GM19025 (cell line): ENCODE results near the gene BMPR1A.

ENCODE experiments used
- ATAC-seq: cut with Tn5 transposase; IDR thresholded peaks from one replicate; pipeline ENCODE4 v1.9.1; 2021; ENCODE audit warnings: mild to moderate bottlenecking, low read depth, moderate library complexity; ENCODE audit not compliant: unreplicated experiment

Gene BMPR1A

DNA sequence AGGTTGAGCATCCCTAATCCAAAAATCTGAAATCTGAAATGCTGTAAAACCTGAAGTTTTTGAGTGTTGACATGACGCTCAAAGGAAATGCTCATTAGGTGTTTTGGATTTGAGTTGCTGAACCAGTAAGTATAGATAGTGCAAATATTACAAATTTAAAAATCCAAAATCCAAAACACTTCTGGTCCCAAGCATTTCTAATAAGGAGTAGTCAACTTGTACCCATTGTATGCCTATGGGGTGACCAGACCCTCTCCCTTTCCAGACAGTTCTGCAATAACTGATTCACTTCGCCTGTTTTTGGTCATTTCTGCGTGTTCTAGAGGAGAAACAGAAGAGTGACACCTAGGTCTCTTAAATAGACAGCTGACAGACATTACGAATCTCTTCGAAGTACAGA is 110.7 kb downstream of the BMPR1A start:
- no peak for ATAC-seq

DNA sequence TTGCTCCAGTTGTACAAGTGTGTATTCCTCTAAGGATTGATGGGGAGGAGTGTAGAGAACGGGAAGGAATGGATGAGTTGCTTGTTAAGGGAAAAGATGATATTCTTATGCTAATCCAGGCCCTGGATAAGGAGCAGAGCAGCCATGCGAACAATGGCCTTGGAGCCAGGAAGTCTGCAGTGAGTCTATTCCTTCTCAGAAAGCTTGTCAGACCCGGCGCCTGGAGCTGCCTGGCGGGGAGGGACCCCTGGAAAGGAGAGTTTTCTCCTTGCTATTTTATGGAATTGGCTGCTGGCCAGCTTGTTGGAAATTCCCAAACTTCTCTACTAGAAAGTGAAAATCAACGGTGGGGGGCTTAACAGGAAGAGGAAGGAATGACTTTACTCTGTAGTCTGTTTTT is 111.9 kb downstream of the BMPR1A start:
- no peak for ATAC-seq

DNA sequence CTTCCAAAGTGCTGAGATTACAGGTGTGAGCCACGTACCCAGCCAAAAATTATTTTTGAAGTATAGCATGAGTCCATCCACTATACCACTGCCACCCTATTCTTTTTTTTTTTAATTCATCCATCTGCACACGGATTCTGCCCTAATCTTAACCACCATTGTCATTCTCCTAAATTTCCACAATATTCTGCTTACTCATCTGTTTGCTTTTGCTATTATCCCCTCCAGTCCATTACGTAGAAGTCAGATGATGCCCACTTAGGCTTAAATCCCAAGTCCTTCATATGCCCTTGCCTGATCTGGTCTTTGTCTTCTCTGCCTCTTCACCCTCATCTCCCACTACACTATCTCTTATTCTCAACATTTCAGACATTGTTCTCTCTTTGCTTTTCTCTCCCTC is 114.3 kb downstream of the BMPR1A start:
- ATAC-seq: no peak

DNA sequence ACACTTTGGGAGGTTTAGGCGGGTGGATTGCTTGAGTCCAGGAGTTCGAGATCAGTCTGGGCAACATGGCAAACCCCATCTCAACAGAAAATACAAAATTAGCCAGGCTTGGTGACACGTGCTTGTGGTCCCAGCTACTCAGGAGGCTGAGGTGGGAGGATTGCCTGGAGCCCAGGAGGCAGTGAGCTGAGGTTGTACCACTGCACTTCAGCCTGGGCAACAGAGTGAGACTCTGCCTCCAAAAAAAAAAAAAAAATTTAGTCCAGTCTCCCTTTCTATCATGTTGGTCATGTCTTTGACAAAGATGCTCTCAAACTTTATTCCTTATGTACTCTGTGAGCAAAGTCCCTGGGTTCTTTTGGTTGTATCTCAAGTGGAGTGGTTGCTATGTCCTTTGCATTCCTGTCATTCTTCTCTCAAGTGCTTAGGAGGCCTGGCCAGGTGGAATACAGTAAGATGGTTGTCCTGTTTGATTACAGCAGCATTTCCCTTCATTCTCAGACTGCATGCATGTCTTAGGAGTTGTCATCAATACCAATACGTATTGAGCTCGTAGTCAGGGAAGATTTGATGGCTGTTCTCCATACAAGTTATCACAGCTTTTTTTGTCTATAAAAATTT is 115.3 kb downstream of the BMPR1A start:
- ATAC-seq: no peak

DNA sequence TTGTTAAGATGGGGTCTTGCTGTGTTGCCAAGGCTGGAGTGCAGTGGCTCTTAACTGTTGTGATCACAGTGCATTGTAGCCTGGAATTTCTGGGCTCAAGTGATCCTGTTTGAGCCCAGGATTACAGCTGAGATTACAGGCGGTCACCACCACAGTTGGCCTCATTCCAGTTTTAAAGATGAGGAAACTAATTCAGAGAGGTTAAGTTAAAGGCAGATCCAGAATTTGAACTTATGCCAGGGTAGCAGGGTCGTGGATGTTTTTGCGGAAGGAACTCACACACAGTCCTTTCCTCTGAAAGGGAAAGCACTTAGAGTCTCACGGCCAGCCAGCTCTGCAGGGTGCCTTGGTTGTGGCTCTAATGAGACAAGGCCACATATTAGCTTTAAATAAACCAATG is 116.3 kb downstream of the BMPR1A start:
- no peak for ATAC-seq

DNA sequence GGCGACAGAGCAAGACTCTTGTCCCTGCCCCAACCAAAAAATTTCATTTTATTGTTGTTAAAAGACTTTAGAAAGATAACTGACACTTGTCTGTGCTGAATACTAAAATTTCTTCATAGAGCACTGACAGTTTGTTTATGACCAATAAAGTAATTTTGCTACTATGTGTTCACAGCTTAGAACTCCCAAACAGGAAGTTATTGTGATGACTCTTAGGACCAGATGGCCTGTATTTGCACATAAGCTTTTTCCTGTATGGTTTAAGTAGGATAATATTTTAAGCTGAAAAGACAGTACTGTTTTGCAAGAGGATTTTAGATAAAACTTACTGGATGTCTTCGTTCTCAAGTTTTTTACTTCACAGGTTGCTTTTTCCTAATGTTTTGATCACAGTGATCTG is 120.3 kb downstream of the BMPR1A start:
- no peak for ATAC-seq

DNA sequence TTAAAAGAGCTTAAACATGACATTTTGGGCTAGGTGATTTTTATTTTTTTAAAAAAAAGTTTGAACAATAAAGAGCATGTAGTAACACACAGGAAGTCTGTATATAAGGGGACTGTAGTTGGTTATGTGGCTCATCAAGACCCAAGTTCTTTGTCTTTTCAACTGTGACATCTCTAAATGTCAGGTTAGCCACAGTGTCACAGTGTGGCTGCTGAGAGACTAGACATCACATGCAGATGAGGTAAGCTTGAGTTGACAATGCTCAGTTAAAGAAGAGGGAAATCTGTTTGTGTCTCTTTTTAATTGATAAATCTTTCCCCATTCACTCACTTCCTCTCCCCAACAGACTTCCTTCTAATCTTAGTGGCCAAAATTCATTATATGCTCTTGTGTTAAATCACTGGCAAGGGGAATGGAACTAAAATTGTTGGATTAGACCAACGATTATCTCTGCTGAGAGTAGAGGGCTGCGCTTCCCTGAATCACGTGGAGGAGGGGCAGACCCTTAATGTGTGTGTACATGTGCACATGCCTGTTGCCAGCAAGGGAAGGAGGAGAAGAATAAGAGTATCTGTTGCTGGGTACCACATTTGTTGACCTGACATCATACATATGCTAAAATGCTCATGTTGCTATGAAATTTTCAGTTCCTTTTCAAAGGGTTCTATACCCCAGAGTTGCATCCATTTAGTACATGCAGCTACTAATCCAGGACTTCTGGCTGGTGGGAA is 122.7 kb downstream of the BMPR1A start:
- ATAC-seq: no peak

DNA sequence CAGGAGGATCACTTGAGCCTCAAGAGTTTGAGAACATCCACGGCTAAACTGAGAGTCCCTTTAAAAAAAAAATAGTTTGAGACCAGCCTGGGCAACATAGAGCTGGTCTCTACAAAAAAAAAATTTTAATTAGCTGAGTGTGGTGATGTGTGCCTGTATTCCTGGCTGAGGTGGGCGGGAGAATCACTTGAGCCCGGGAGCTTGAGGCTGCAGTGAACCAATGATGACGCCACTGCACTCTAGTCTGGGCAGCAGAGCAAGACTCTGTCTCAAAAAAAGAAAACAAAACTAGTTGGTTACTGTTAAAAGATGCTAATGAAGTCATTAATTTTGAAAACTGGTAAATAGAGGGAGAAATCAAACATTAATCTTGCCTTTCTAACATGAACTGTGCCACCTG is 124.6 kb downstream of the BMPR1A start:
- no peak for ATAC-seq

DNA sequence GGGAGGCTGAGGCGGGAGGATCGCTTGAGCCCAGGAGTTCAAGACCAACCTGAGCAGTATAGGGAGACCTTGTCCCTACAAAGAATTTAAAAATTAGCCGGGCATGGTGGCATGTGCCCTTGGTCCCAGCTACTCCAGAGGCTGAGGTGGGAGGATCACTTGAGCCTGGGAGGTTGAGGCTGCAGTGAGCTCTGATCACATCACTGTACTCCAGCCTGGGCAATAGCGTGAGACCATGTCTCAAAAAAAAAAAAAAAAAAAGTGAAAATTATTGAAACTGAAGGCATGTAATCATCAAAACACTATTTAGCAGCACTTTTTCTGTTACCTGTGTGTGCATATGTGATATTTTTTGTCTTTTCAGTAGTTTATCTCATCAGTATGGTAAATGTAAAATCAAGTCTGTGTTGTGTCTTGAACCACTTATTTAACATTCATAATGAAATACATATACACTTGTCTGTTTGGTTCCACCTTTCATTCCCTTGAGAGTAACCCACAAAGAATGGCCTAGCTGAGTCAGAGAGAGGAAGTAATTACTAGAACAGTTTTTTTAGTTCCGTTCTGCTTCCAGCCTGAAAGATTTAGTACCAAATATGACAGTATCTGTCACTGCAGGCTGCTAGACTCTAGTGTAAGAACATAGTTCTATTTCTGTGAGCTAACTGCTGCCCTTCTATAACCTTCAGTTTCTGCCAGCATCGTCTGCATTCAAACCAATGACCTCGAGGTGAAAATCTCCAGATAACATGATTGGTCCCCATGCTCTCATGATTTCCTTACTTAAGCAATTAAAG is 132.4 kb downstream of the BMPR1A start:
- peak; percentile 98 for ATAC-seq

DNA sequence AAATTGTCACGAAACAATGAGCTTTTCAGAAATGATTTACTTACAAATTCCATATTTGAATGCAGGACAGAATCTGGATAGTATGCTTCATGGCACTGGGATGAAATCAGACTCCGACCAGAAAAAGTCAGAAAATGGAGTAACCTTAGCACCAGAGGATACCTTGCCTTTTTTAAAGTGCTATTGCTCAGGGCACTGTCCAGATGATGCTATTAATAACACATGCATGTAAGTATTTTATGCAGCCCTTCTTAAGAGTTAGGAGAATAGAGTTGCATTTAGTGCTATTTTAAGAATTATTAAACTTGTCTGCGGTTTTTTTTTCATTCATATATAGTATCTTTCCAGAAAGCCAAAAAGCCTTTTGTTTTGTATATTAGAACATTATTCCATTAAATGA is 133.6 kb downstream of the BMPR1A start:
- ATAC-seq: no peak

DNA sequence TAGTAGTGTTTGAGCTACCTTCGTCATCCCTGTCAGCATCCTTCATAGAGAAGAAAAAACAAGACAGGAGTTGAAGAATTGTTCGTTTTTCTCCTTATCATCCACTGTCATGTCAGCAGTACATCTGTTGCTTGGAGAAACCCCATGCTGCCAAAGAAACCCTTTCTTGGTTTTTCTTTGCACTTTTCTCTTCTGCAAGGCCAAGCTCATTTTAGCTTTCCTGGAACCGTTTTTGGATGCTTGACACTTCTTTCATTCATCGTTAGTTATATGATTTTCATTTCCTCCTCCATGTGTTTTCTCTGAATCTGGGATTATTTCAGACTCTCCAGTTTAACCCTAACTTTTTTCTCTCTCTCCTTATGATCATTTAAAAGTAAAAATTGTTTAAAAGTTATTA is 142.1 kb downstream of the BMPR1A start:
- no peak for ATAC-seq

DNA sequence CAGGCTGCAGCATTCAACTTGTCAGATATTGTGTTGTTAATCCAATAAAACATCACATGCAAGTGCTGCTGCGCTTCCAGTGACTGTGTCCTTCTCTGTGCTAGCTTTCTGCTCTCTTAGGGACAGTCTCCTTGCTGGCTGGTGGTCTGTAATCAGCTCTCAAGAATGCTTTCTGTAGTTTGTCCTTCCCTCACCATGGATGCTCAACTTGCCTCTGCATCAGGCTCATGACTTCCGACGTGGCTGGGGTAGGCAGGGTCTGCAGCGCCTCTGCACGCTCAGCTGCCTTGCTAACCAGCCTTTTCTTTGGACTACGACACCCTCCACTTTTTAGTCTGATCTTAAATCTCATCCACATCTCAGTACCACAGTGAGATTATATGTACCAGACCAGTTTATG is 142.7 kb downstream of the BMPR1A start:
- ATAC-seq: no peak

DNA sequence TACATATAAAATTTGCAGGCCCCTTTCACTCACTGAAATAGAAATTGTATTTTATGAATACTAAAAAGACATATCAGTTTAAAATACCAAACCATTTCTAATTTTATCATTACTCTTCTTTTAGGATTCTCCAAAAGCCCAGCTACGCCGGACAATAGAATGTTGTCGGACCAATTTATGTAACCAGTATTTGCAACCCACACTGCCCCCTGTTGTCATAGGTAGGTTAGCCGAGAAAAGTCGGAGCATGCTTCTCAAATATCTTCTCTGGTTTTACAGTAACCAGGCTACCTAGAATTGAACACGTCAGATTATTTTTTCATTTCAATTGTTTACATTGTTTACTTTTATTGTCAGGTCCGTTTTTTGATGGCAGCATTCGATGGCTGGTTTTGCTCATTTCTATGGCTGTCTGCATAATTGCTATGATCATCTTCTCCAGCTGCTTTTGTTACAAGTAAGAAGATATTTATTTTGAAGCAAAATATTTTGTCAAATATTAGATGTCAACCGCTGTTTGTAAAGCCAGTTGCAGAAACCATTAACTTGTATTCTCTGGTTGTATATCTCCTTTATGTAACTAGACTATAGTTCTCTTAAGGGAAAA is 143.4 kb downstream of the BMPR1A start:
- ATAC-seq: no peak

DNA sequence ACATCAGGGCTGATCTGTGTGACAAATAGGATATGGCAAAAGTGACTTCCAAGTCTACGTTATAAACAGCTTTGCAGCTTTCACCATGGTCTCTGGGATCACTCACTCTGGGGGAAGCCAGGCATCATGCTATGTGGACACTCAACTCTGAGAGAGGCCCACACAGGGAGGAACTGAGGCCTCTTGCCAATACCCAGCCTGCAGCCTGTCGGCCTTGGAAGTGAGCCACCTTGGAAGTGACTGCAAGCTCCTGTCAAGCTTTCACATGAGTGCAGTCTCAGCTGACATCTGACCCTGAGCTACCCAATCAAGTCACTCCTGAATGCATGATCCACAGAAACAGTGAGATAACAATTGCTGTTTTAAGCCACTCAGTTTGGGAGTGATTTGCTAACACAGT is 144.5 kb downstream of the BMPR1A start:
- no peak for ATAC-seq

DNA sequence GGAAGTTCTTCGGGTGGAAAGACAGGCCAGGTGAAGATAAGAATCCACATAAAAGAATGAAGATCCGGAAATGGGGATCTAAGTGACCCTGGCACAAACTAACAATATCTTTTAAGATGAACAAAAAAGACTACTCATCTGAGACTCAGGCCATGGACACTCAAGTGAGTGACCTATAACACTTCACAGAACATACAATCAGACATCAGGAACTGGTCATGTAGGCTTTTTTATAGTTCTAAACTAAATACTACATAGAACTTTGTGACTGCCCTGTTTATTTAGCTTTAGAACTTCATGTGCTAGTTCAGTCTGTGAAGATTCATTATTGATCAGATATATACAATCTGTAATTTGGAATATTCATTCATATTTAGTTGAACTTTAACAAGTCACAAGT is 148.2 kb downstream of the BMPR1A start:
- ATAC-seq: no peak

DNA sequence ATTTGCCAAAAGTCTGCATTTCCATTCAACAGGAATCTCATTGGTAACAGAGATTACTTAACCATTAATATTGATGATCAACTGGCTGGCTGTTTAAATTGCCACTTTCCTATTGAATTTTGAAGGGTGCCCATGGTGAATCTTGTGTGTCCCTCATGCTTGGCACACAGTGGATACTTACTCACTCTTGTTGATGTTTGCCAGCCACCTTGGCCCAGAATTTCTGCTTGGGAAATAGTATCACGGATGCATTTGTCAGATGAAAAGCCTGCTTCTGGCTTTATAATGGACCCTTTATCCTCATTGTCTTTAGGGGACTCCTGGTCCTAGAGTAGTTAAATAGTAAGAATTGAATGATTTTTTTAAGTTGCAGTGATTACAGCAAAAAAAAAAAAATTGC is 149.0 kb downstream of the BMPR1A start:
- ATAC-seq: no peak

DNA sequence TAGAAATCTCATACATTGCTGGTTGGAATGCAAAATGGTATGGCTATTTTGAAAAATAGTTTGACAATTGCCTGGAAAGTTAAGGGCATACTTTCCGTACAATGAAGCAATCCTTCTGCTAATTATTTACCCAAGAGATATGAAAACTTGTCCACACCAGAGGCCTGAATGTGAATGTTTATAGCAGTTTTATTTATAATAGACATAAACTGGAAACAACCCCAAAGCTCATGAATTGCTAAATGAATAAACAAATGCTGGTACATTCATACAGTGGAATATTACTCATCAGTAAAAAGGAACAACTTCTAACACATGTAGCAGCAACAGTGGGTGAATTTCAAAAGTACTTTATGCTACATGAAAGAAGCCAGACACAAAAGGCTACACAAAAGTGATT is 158.3 kb downstream of the BMPR1A start:
- no peak for ATAC-seq

DNA sequence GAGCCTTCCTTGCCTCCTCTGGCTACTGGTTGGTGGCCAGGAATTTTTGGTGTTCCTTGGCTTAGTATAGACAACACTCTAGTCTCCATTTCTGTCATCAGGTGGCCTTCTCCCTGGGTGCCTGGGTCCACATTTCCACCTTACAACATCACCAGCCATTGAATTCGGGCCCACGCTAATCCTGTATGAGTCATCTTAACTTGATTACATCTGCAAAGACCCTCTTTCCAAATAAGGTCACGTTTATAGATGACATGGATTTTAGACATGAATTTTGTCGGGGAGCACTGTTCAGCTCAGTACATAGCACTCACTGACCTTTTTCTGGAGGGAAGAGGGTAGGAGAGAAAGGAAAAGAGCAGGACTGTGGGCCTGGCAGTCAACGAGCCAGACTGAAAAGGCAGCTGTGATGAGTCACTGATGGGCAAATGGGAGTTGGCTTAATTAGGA is 161.6 kb downstream of the BMPR1A start:
- ATAC-seq: no peak

DNA sequence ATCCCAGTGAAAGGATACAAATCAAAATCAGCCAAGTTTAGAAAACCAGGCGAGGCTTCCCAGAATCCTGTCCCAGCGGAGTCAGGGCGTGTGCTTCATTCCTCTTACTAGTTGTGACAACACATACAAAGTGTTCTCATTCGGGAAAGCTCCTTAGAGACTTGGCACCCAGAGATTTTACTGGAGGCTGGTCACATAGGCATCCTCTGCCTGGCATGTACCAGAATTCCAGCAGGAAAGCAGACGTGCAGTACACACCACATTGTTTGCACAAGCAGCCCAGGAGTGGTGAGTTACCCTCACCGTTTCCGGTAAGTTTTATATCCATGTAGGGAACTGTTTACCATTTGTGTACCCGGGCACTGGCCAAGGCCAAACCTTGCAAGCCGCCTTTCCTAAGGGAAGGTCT is 166.1 kb downstream of the BMPR1A start:
- no peak for ATAC-seq

DNA sequence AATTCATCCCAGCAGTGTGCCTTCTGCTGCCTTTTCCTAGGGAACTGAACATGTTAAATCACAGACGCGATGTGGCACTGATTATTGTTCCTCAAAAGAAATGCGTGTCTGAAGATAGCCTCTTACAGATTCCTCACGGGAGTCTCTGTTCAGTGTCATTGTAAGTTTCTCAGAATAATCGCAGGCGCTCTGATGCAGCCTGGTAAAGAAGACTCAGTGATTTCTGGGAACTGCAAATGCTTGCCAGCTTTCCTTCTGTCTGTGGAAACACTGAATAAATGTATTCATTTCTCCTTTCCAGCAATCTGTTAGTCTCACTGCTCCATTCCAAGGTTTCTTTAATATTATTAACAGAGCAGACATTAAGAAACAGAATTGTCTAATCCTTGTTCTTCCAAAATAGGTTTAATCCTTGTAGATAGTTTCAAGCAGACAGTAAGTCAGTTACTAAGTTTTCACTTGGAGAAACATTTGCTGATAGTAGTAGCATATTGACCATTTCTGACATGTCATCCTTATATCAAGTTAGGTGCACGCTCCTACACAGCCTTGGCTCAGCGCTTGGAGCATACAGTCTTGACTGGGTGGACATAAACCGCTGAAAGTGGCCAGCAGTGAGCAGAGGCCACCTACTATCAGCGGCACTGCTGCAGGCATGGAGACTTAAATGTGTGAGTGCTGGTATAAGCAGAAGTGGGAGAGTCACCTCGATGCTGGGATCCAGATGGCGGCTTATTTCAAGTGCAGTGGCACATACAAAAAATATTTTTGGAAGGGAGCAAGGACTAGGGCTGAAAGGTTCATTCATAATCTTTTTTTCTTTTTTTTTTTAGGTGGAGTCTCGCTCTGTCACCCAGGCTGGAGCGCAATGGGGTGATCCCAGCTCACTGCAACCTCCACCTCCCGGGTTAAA is 173.3 kb downstream of the BMPR1A start:
- ATAC-seq: no peak
